ENCODE measurements around the gene TPD52L1. TPM values are rescaled to one million over a fixed set of nuclear protein-coding genes. Genes with fewer than 3 reads are reported as not detected.

Gene TPD52L1, protein sequence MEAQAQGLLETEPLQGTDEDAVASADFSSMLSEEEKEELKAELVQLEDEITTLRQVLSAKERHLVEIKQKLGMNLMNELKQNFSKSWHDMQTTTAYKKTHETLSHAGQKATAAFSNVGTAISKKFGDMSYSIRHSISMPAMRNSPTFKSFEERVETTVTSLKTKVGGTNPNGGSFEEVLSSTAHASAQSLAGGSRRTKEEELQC
- total RNA-seq: 182 and 197 TPM in 2 replicates
- polyA plus RNA-seq: 171 and 190 TPM in 2 replicates

DNA sequence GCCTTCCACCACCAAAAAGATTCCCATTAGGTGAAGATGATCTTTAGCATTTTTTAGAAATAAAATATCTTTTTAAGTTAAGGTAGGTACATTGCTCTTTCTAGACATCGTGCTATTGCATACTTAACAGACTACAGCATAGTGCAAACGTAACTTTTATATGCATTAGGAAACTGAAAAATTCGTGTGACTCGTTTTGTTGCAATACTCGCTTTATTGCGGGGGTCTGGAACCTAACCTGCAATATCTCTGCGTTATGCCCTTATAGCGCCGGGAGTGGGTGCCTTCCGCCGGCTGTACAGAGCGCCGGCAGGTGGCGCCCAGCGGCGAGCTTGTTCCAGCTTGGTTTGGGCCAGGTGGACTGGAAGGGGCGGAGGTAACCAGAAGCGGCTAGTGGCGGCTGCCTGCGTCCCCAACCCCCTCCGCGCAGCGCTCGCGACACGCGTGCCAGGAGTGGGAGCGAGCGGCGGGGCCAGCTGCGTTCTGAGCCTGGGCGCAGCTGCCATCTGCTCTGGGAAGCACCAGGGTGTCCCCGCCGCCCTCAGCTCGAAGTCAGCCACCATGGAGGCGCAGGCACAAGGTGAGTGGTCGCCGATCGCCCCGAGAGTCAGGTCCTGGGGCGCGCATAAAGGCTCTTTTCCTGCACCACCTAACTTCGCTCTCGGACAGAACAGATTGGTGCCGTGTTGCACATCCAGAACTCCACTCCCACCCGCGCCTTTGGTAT, at the start of gene TPD52L1:
TPD52L1 (plus strand) TSS at position 383 of the 727 bp plus-strand sequence; CDS start at position 562, 179 bp downstream.
- DNase-seq (ENCODE audit: low spot score): peak; percentile 93
- WGBS (ENCODE audit: low lambda C conversion rate, missing lambda C conversion rate): under 1% methylated on average over 47 of the region's 47 CpGs
- Histone ChIP-seq H3K9me3 (ENCODE audit: low read depth) (no peaks in the 10 kb centered on the region), H3K79me2 (peaks cover 4% of the 10 kb centered on the region), H2AFZ (peak within 1 kb of the TSS; percentile 62), H3K36me3 (replicated peaks; ENCODE audit: insufficient read depth, low read depth) (no peaks in the 10 kb centered on the region), H3K27me3 (no peaks in the 10 kb centered on the region), H3K27ac (peak within 1 kb of the TSS; percentile 80), H3K4me3 (peak within 1 kb of the TSS; percentile 94), H3K9me2 (replicated peaks; ENCODE audit: insufficient read depth) (no peaks in the 10 kb centered on the region), H3K4me1 (ENCODE audit: insufficient read depth) (no peaks in the 10 kb centered on the region), H3K4me2 (peak within 1 kb of the TSS; percentile 92), H4K20me1 (ENCODE audit: insufficient read depth, poor library complexity, severe bottlenecking) (no peaks in the 10 kb centered on the region)
- TF ChIP-seq EZH2 (IDR thresholded peaks at IDR 0.05; ENCODE audit: borderline replicate concordance) (no peak), EZH2phosphoT487 (IDR thresholded peaks at IDR 0.05; ENCODE audit: low read depth, severe bottlenecking, unreplicated experiment) (no peak)
- TF ChIP-seq, protein P1, sequence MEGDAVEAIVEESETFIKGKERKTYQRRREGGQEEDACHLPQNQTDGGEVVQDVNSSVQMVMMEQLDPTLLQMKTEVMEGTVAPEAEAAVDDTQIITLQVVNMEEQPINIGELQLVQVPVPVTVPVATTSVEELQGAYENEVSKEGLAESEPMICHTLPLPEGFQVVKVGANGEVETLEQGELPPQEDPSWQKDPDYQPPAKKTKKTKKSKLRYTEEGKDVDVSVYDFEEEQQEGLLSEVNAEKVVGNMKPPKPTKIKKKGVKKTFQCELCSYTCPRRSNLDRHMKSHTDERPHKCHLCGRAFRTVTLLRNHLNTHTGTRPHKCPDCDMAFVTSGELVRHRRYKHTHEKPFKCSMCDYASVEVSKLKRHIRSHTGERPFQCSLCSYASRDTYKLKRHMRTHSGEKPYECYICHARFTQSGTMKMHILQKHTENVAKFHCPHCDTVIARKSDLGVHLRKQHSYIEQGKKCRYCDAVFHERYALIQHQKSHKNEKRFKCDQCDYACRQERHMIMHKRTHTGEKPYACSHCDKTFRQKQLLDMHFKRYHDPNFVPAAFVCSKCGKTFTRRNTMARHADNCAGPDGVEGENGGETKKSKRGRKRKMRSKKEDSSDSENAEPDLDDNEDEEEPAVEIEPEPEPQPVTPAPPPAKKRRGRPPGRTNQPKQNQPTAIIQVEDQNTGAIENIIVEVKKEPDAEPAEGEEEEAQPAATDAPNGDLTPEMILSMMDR (IDR thresholded peaks at IDR 0.05; ENCODE audit: poor library complexity): peak; percentile 95

DNA sequence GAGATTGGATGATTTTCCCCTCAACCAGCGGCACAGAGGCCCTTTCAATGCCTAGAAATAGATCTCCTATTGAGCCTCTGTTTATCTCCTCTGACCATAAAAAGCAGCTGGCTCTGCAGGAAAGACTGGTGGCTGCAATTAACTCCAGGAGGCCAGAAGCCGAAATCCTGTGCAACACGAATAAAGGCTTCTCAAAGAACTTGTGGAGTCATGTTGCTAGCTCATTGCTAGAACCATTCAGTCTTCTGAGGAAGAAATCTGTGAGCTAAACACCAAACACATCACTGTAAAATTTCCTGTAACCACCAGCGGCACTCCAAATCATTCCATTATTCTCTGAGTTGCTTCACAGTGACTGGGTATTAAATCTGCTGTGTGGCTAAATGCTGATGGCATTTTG, 49.1 kb upstream of the TPD52L1 start:
- DNase-seq (ENCODE audit: low spot score): no peak
- Histone ChIP-seq H3K4me1 (ENCODE audit: insufficient read depth) (no peaks in the 10 kb centered on the region), H2AFZ (no peak overlapping the region), H4K20me1 (ENCODE audit: insufficient read depth, poor library complexity, severe bottlenecking) (no peaks in the 10 kb centered on the region), H3K4me2 (no peak overlapping the region), H3K27ac (no peak overlapping the region), H3K36me3 (replicated peaks; ENCODE audit: insufficient read depth, low read depth) (no peaks in the 10 kb centered on the region), H3K9me3 (ENCODE audit: low read depth) (no peaks in the 10 kb centered on the region), H3K4me3 (no peak overlapping the region), H3K9me2 (replicated peaks; ENCODE audit: insufficient read depth) (no peaks in the 10 kb centered on the region), H3K27me3 (no peaks in the 10 kb centered on the region), H3K79me2 (no peaks in the 10 kb centered on the region)
- TF ChIP-seq EZH2phosphoT487 (IDR thresholded peaks at IDR 0.05; ENCODE audit: low read depth, severe bottlenecking, unreplicated experiment) (no peak), EZH2 (IDR thresholded peaks at IDR 0.05; ENCODE audit: borderline replicate concordance) (no peak)
- 20% methylated on average over 4 of the region's 4 CpGs for WGBS (ENCODE audit: low lambda C conversion rate, missing lambda C conversion rate)

DNA sequence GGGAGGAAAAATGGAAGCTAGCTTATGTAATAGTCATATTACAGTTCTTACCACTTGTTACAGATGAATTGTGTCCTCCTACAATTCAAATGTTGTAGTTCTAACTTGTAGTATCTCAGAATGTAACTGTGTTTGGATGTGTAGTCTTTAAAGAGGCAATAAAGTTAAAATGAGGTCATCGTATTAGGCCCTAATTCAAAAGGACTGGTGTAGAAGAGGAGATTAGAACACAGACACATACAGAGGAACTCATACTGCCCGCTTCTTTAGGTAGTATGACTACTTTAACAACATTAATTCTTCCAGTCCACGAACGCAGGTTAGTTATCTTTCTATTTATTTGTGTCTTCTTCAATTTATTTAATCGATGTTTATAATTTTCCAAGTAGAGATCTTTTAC, 46.5 kb upstream of the TPD52L1 start:
- Histone ChIP-seq H3K36me3 (replicated peaks; ENCODE audit: insufficient read depth, low read depth) (no peaks in the 10 kb centered on the region), H3K9me2 (replicated peaks; ENCODE audit: insufficient read depth) (no peaks in the 10 kb centered on the region), H3K4me3 (no peak overlapping the region), H3K4me2 (no peak overlapping the region), H3K79me2 (no peaks in the 10 kb centered on the region), H3K4me1 (ENCODE audit: insufficient read depth) (no peaks in the 10 kb centered on the region), H3K27ac (no peak overlapping the region), H3K9me3 (ENCODE audit: low read depth) (peaks cover 14% of the 10 kb centered on the region), H2AFZ (no peak overlapping the region), H3K27me3 (no peaks in the 10 kb centered on the region), H4K20me1 (ENCODE audit: insufficient read depth, poor library complexity, severe bottlenecking) (no peaks in the 10 kb centered on the region)
- 86% methylated on average over 5 of the region's 5 CpGs for WGBS (ENCODE audit: low lambda C conversion rate, missing lambda C conversion rate)
- TF ChIP-seq EZH2phosphoT487 (IDR thresholded peaks at IDR 0.05; ENCODE audit: low read depth, severe bottlenecking, unreplicated experiment) (no peak), EZH2 (IDR thresholded peaks at IDR 0.05; ENCODE audit: borderline replicate concordance) (no peak)
- TF ChIP-seq, protein P1 (IDR thresholded peaks at IDR 0.05; ENCODE audit: poor library complexity): no peak
- DNase-seq (ENCODE audit: low spot score): no peak

DNA sequence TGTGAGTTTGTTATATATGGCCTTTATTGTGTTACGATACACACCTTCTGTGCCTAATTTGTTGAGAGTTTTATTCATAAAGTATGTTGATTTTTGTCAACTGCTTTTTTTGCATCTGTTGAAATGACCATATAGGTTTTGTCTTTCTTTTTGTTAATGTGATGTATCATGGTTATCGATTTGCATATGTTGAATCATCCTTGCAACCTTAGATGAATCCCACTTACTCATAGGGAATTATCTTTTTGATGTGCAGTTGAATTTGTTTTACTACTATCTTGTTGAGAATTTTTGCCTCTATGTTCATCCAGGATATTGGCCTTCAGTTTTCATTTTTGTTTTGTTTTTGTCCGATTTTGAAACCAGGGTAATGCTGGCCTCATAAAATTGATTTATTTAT, 45.7 kb upstream of the TPD52L1 start:
- no peak for TF ChIP-seq EZH2phosphoT487 (IDR thresholded peaks at IDR 0.05; ENCODE audit: low read depth, severe bottlenecking, unreplicated experiment)
- TF ChIP-seq, protein P1 (IDR thresholded peaks at IDR 0.05; ENCODE audit: poor library complexity): no peak
- no peak for TF ChIP-seq EZH2 (IDR thresholded peaks at IDR 0.05; ENCODE audit: borderline replicate concordance)
- 90% methylated on average over 3 of the region's 3 CpGs for WGBS (ENCODE audit: low lambda C conversion rate, missing lambda C conversion rate)
- no peaks in the 10 kb centered on the region for H3K4me1 ChIP-seq (ENCODE audit: insufficient read depth)

More for the DNA sequence above, 45.7 kb upstream of the TPD52L1 start:
- no peaks in the 10 kb centered on the region for H4K20me1 ChIP-seq (ENCODE audit: insufficient read depth, poor library complexity, severe bottlenecking)
- H3K9me2 ChIP-seq (replicated peaks; ENCODE audit: insufficient read depth): no peaks in the 10 kb centered on the region
- no peak overlapping the region for H3K27ac ChIP-seq
- DNase-seq (ENCODE audit: low spot score): no peak
- no peaks in the 10 kb centered on the region for H3K79me2 ChIP-seq
- H3K9me3 ChIP-seq (ENCODE audit: low read depth): peaks cover 14% of the 10 kb centered on the region
- H2AFZ ChIP-seq: no peak overlapping the region
- H3K4me2 ChIP-seq: no peak overlapping the region
- H3K4me3 ChIP-seq: no peak overlapping the region
- H3K27me3 ChIP-seq: no peaks in the 10 kb centered on the region
- no peaks in the 10 kb centered on the region for H3K36me3 ChIP-seq (replicated peaks; ENCODE audit: insufficient read depth, low read depth)

Data from hepatocyte (in vitro differentiated cells).